ENCODE data around the gene CTNND2. TPM values are rescaled to one million over a fixed set of nuclear protein-coding genes. Genes with fewer than 3 reads are reported as not detected.

Gene CTNND2
- total RNA-seq, 2 experiments from 2014 or later, result 0.20 TPM; not detected in 1

GRCh38 chr5:11524188-11524587 lies 380.1 kb downstream of the CTNND2 start:
- Mint-ChIP-seq H3K9me3 (no peaks in the 10 kb centered on the region), H3K4me3 (no peak overlapping the region)

DNA sequence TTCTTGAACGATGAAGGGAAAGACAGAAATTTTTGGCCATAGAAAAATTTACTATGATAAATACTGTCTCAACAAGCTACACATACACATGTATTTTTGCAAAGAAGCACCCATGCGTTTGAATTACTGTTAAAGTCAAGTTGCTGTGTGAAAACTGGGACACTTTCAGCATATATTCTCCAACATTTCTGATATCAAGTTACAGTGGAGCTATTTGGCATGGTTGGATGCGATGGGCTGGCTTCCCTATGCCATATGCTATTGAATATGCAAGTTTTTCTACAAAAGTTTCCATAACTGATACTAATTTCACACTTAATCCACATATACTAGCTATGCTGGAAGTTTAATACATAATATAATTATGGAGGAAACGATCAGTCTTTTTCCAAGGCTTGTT lies 381.4 kb downstream of the CTNND2 start:
- ATAC-seq (ENCODE audit: poor library complexity) (no peak), DNase-seq (no peak)
- no peaks in the 10 kb centered on the region for H3K27me3 ChIP-seq (ENCODE audit: control insufficient read depth in 1 of 2, insufficient read depth in 2 of 2, low read length in 2 of 2)
- Mint-ChIP-seq H3K4me3 (no peak overlapping the region), H3K27me3 (no peaks in the 10 kb centered on the region), H3K27ac (no peak overlapping the region), H3K9me3 (no peaks in the 10 kb centered on the region), H3K36me3 (ENCODE audit: low read depth) (no peaks in the 10 kb centered on the region), H3K4me1 (ENCODE audit: low read depth) (no peaks in the 10 kb centered on the region)
- H3K4me3 ChIP-seq (ENCODE audit: low read length), result no peak overlapping the region
- ChIA-PET POLR2A (no interaction called here), CTCF (no interaction called here)
- no peak for TF ChIP-seq CTCF (IDR thresholded peaks at IDR 0.05)
- no peaks in the 10 kb centered on the region for H3K36me3 ChIP-seq (ENCODE audit: insufficient read depth, low read length)
- no peaks in the 10 kb centered on the region for H3K4me1 ChIP-seq (ENCODE audit: insufficient read depth, low read length)
- no peaks in the 10 kb centered on the region for H3K9me3 ChIP-seq (ENCODE audit: control insufficient read depth in 1 of 2, insufficient read depth in 1 of 2, low read length in 2 of 2)
- no peak overlapping the region for H3K27ac ChIP-seq (ENCODE audit: low read depth in 1 of 2, low read length in 2 of 2)
- intact Hi-C loops (cut with DNase I, micrococcal nuclease), result no loop called here

More at GRCh38 chr5:11524188-11524587, 380.1 kb downstream of the CTNND2 start:
- Histone ChIP-seq H3K9me3 (ENCODE audit: control insufficient read depth in 1 of 2, insufficient read depth in 1 of 2, low read length in 2 of 2) (peaks cover 0 to 4% of the 10 kb centered on the region in 2 experiments), H3K4me3 (ENCODE audit: low read length) (no peak overlapping the region), H3K27ac (ENCODE audit: low read depth in 1 of 2, low read length in 2 of 2) (no peak overlapping the region), H3K4me1 (ENCODE audit: insufficient read depth, low read length) (no peaks in the 10 kb centered on the region), H3K27me3 (ENCODE audit: control insufficient read depth in 1 of 2, insufficient read depth in 2 of 2, low read length in 2 of 2) (no peaks in the 10 kb centered on the region), H3K36me3 (ENCODE audit: insufficient read depth, low read length) (no peaks in the 10 kb centered on the region)
- POLR2A ChIA-PET, result no interaction called here
- intact Hi-C loops (cut with DNase I, micrococcal nuclease), result no loop called here
- Mint-ChIP-seq H3K27ac (no peak overlapping the region), H3K27me3 (no peaks in the 10 kb centered on the region), H3K4me1 (ENCODE audit: low read depth) (no peaks in the 10 kb centered on the region), H3K36me3 (ENCODE audit: low read depth) (no peaks in the 10 kb centered on the region)
- no peak for TF ChIP-seq CTCF (IDR thresholded peaks at IDR 0.05)
- ATAC-seq (ENCODE audit: poor library complexity) (no peak), DNase-seq (no peak)
- CTCF ChIA-PET, result no interaction called here

DNA sequence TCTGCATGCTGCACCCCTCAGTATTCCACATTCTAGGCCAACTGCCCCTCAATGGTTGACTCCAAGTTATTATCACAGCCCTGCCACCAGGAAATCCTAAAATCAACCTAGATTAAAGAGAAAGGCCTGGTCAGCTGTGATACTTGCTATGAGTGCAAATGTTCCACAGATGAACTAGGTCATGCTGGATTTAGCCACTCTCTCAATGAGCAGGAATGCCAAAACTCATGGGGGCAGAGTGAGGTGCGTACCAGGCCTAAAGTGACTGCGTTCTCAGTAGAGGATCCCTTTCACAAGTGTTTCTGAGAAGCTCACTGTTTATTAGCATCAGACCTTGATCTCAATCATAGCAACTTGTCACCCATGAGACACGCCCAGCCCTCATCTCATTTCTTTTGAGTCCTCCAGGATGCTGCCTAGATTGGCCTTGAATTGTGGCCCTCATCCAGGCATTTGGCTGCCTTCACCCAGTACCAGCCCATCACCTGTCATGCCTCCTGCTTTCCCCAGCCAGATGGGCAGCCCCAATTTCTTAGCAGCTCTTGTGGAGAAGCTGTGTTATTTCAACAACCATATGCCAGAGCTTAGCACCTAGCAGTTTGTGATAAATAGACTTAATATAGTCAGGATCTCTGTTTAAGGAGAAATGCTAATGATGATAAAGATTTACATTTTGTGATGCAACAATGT lies 383.9 kb downstream of the CTNND2 start:
- no peak overlapping the region for H3K27ac Mint-ChIP-seq
- intact Hi-C loops (cut with DNase I, micrococcal nuclease), result no loop called here

More for the DNA sequence above, 383.9 kb downstream of the CTNND2 start:
- no peak for TF ChIP-seq CTCF (IDR thresholded peaks at IDR 0.05)
- Histone ChIP-seq H3K4me1 (ENCODE audit: insufficient read depth, low read length) (no peaks in the 10 kb centered on the region), H3K27ac (ENCODE audit: low read depth in 1 of 2, low read length in 2 of 2) (no peak overlapping the region), H3K9me3 (ENCODE audit: control insufficient read depth in 1 of 2, insufficient read depth in 1 of 2, low read length in 2 of 2) (no peaks in the 10 kb centered on the region), H3K27me3 (ENCODE audit: control insufficient read depth in 1 of 2, insufficient read depth in 2 of 2, low read length in 2 of 2) (no peaks in the 10 kb centered on the region), H3K4me3 (ENCODE audit: low read length) (no peak overlapping the region), H3K36me3 (ENCODE audit: insufficient read depth, low read length) (no peaks in the 10 kb centered on the region)
- DNase-seq (no peak), ATAC-seq (ENCODE audit: poor library complexity) (no peak)
- no peak overlapping the region for H3K4me3 Mint-ChIP-seq
- no peaks in the 10 kb centered on the region for H3K27me3 Mint-ChIP-seq
- H3K36me3 Mint-ChIP-seq (ENCODE audit: low read depth), result no peaks in the 10 kb centered on the region
- no peaks in the 10 kb centered on the region for H3K4me1 Mint-ChIP-seq (ENCODE audit: low read depth)
- POLR2A ChIA-PET, result no interaction called here
- CTCF ChIA-PET, result no interaction called here
- H3K9me3 Mint-ChIP-seq, result no peaks in the 10 kb centered on the region

All from CD4-positive, alpha-beta T cell (primary cell).